Measurements from ENCODE around the gene ADCY6.

ADCY6 gene

DNA sequence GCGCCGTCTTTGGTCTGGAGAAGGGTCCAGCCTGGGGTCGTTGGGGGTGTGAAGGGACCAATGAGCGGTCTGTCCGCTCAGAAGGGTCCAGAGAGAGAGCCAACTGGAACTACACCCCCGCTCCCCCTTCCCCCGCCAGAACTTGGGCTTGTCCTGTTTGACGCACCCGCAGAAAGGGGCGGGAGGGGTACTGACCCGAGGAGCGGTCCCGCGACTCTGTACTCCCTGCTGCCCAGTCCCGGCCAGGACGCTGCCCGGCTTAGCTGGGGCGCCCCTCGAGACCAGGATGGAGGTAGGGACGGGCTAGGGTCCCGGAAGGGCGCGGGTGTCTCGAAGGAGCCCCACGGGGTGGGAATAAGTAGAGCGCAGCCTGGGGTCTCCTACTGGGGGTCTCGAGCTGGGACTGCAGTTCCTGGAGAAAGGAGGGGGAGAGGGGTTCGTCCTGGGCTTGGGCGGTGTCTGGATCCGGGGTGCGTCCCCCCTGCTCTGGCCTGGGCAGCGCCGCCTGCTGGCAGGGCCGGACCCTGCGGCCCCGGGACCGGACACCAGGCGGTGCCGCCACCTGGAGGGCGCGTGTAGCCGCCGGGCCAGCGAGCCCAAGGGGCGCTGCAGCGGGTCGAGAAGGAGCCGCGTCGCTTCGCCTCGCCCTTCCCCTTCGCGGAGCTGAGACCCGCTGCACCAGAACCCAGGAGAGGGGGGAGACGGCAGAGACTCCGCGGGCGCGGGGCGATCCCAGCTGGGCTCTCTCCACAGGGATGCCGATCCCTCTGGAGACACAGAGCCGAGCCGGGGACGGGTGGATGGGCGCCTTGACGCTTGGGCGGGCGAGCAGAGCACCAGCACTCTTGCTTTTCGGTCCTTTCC lies 25.6 kb upstream of the ADCY6 start:
- Histone ChIP-seq H3K27ac (ENCODE audit: low read length) (peak overlapping the region; percentile 80), H3K4me1 (ENCODE audit: control insufficient read depth, insufficient read depth, low read length) (peaks cover 64% of the 10 kb centered on the region), H3K36me3 (ENCODE audit: control insufficient read depth in 2 of 2, insufficient read depth in 2 of 2, low read length in 2 of 2) (no peaks in the 10 kb centered on the region), H3K4me3 (ENCODE audit: low read length in 2 of 2) (peak overlapping the region; percentile 74 to 87), H3K9me3 (ENCODE audit: control insufficient read depth in 2 of 2, low read length in 2 of 2) (no peaks in the 10 kb centered on the region), H3K27me3 (ENCODE audit: control insufficient read depth in 1 of 2, insufficient read depth in 2 of 2, low read length in 2 of 2) (no peaks in the 10 kb centered on the region), H3K9ac (ENCODE audit: low read length in 2 of 2) (peak overlapping the region; percentile 77 to 80)

DNA sequence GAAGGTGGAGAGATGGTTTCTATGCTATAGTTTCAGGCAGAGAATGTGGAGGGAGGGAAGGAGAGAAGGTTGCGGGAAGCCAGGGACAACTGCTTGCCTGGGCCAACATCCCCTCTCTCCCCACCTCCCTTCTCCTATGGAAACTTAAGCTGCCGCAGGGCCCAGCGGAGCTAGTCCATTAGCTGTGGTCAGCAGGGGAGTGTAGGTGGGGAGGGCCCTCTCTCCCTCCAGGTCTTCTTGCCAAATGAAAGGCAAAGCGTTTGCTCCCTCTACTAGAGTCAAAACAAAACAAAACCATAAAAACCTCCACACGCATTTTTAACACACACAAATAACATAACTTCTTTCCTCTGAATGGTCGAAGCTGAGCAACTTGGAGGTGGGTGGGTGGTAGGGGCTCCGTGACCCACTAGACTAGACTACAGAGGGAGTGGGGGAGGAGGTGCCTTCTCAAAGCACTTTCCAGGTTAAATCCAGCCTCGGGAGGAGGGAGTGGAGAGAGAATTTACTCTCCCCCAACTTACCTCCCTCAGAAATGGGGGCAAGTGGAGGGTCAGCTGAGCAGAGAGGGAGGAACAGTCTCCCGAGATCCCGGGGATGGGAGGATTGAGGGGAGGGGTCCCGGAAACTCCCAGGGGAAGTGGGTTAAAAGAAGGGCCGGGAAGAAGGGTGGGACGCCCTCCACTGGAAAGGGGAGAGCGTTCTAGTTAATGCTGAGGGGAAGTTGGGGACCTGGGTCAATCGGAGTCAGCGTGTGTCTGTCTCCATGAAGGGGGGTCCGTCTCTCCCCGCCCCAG lies 24.8 kb upstream of the ADCY6 start:
- Histone ChIP-seq H3K4me1 (ENCODE audit: control insufficient read depth, insufficient read depth, low read length) (peaks cover 59% of the 10 kb centered on the region), H3K36me3 (ENCODE audit: control insufficient read depth in 2 of 2, insufficient read depth in 2 of 2, low read length in 2 of 2) (no peaks in the 10 kb centered on the region), H3K27ac (ENCODE audit: low read length) (peak overlapping the region; percentile 80), H3K9me3 (ENCODE audit: control insufficient read depth in 2 of 2, low read length in 2 of 2) (no peaks in the 10 kb centered on the region), H3K4me3 (ENCODE audit: low read length in 2 of 2) (peak overlapping the region; percentile 74 to 87), H3K27me3 (ENCODE audit: control insufficient read depth in 1 of 2, insufficient read depth in 2 of 2, low read length in 2 of 2) (no peaks in the 10 kb centered on the region), H3K9ac (ENCODE audit: low read length in 2 of 2) (peak overlapping the region; percentile 77 to 80)

- Histone ChIP-seq H3K4me3 (ENCODE audit: low read length in 2 of 2) (no peak overlapping the region), H3K27ac (ENCODE audit: low read length) (no peak overlapping the region), H3K36me3 (ENCODE audit: control insufficient read depth in 2 of 2, insufficient read depth in 2 of 2, low read length in 2 of 2) (no peaks in the 10 kb centered on the region), H3K9ac (ENCODE audit: low read length in 2 of 2) (peak overlapping the region in 1 of 2 donors; percentile 13), H3K4me1 (ENCODE audit: control insufficient read depth, insufficient read depth, low read length) (peaks cover 51% of the 10 kb centered on the region), H3K9me3 (ENCODE audit: control insufficient read depth in 2 of 2, low read length in 2 of 2) (no peaks in the 10 kb centered on the region), H3K27me3 (ENCODE audit: control insufficient read depth in 1 of 2, insufficient read depth in 2 of 2, low read length in 2 of 2) (no peaks in the 10 kb centered on the region)
Measured at GRCh38 chr12:48812389-48812788, 23.5 kb upstream of the ADCY6 start.

DNA sequence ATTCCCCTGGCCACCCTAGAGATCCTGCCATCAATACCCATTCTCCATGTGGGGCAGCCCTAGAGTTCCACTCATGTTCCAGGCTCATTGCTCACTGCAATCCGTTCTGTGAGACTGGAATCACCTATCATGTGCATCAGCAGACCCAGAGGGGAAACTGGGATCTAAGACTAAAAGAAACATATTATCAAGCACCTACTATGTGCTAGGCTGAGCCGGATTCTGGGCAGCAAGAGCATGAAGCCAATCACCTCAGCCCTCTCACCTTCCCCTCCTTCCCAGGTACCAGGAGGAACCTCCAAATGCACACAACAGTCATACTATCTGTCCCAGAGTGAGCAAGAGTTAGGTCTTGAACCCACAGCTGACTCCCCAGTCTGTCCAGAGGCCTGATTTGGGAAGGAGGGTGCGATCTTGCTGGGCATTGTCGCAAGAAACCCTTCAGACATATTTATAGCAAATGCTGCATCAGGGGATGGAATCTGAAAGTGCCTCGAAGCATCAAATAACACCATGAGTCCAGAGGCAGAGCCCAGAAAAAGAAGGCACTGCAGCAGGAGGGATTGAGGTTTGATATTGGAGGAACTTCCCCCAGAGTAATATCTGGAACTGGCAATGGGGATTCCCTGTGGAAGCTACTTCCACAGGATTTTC lies 22.7 kb upstream of the ADCY6 start:
- Histone ChIP-seq H3K4me1 (ENCODE audit: control insufficient read depth, insufficient read depth, low read length) (peaks cover 45% of the 10 kb centered on the region), H3K9me3 (ENCODE audit: control insufficient read depth in 2 of 2, low read length in 2 of 2) (no peaks in the 10 kb centered on the region), H3K4me3 (ENCODE audit: low read length in 2 of 2) (no peak overlapping the region), H3K9ac (ENCODE audit: low read length in 2 of 2) (no peak overlapping the region), H3K36me3 (ENCODE audit: control insufficient read depth in 2 of 2, insufficient read depth in 2 of 2, low read length in 2 of 2) (no peaks in the 10 kb centered on the region), H3K27me3 (ENCODE audit: control insufficient read depth in 1 of 2, insufficient read depth in 2 of 2, low read length in 2 of 2) (no peaks in the 10 kb centered on the region), H3K27ac (ENCODE audit: low read length) (peak overlapping the region; percentile 18)

DNA sequence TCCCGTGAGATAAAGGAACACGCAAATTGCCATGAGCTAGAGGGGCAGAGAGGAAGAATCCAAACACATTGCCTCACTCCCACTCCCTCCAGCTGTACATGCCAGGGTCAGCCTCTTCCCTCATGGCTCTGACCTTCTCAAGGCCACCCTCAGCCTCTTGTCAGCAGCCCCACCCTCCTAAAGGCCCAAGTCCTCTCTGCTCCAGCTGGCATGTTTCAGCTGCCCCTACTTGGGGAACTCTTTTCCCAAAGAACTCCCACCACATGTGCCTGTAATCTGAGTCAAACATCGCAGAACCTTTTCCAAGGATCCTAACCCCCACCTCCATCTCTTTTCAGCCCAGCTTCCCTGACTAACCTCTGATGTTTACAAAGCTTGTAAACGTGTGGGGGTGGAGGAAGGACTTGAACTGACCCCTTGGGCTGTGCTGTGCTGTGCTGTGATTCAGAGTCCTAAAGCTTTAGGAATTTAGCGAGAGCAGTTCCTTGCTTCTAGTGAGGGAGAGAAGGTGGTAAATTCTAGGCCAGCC lies 22.1 kb upstream of the ADCY6 start:
- Histone ChIP-seq H3K4me3 (ENCODE audit: low read length in 2 of 2) (no peak overlapping the region), H3K4me1 (ENCODE audit: control insufficient read depth, insufficient read depth, low read length) (peaks cover 39% of the 10 kb centered on the region), H3K36me3 (ENCODE audit: control insufficient read depth in 2 of 2, insufficient read depth in 2 of 2, low read length in 2 of 2) (no peaks in the 10 kb centered on the region), H3K27me3 (ENCODE audit: control insufficient read depth in 1 of 2, insufficient read depth in 2 of 2, low read length in 2 of 2) (no peaks in the 10 kb centered on the region), H3K9me3 (ENCODE audit: control insufficient read depth in 2 of 2, low read length in 2 of 2) (no peaks in the 10 kb centered on the region), H3K27ac (ENCODE audit: low read length) (peak overlapping the region; percentile 37), H3K9ac (ENCODE audit: low read length in 2 of 2) (no peak overlapping the region)

DNA sequence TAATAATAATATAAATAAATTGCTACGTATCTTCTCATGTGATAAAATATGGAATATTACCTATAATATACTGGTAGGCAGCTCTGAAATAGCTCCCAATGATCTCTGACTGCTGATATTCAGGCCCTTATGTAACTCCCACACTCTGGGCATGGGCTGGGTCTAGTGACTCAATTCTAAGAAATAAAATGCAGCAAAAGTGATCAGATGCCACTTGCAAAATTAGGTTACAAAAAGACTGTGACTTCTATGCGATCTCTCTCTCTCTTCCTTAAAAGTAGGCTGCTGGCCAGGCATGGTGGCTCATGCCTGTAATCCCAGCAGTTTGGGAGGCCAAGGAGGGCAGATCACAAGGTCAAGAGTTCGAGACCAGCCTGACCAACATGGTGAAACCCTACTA lies 19.1 kb upstream of the ADCY6 start:
- H3K4me1 ChIP-seq (ENCODE audit: control insufficient read depth, insufficient read depth, low read length) = peaks cover 14% of the 10 kb centered on the region
- H3K36me3 ChIP-seq (ENCODE audit: control insufficient read depth in 2 of 2, insufficient read depth in 2 of 2, low read length in 2 of 2) = no peaks in the 10 kb centered on the region
- H3K9ac ChIP-seq (ENCODE audit: low read length in 2 of 2) = no peak overlapping the region
- H3K27me3 ChIP-seq (ENCODE audit: control insufficient read depth in 1 of 2, insufficient read depth in 2 of 2, low read length in 2 of 2) = no peaks in the 10 kb centered on the region
- H3K27ac ChIP-seq (ENCODE audit: low read length) = no peak overlapping the region
- H3K4me3 ChIP-seq (ENCODE audit: low read length in 2 of 2) = no peak overlapping the region
- H3K9me3 ChIP-seq (ENCODE audit: control insufficient read depth in 2 of 2, low read length in 2 of 2) = no peaks in the 10 kb centered on the region

GRCh38 chr12:48803675-48804074 lies 14.8 kb upstream of the ADCY6 start:
- Histone ChIP-seq H3K4me1 (ENCODE audit: control insufficient read depth, insufficient read depth, low read length) (no peaks in the 10 kb centered on the region), H3K9ac (ENCODE audit: low read length in 2 of 2) (no peak overlapping the region), H3K27me3 (ENCODE audit: control insufficient read depth in 1 of 2, insufficient read depth in 2 of 2, low read length in 2 of 2) (peaks cover 5 to 9% of the 10 kb centered on the region in 2 donors), H3K4me3 (ENCODE audit: low read length in 2 of 2) (no peak overlapping the region), H3K9me3 (ENCODE audit: control insufficient read depth in 2 of 2, low read length in 2 of 2) (no peaks in the 10 kb centered on the region), H3K27ac (ENCODE audit: low read length) (no peak overlapping the region), H3K36me3 (ENCODE audit: control insufficient read depth in 2 of 2, insufficient read depth in 2 of 2, low read length in 2 of 2) (no peaks in the 10 kb centered on the region)

DNA sequence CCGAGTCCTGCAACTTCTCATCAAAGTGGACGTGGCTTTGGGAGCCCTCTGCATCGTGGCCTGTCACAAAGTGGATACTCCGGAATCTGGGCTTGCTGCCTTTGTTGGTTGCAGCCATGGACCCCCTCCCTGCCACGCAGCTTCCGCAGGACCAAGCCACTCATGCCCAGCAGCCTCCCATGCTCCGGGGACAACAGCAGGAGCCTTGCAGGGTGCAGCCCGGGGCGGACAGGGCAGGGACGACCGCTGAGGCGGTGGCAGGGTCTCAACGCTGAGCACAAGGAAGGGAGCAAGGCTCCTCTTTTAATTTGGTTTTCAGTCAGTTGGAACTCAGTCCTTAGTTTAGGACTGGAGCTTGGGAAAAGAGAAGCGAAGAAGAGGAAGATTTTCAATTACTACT lies 12.1 kb upstream of the ADCY6 start:
- no peak overlapping the region for H3K27ac ChIP-seq (ENCODE audit: low read length)
- H3K9me3 ChIP-seq (ENCODE audit: control insufficient read depth in 2 of 2, low read length in 2 of 2) = no peaks in the 10 kb centered on the region
- H3K27me3 ChIP-seq (ENCODE audit: control insufficient read depth in 1 of 2, insufficient read depth in 2 of 2, low read length in 2 of 2) = peaks cover 5 to 9% of the 10 kb centered on the region in 2 donors
- no peaks in the 10 kb centered on the region for H3K36me3 ChIP-seq (ENCODE audit: control insufficient read depth in 2 of 2, insufficient read depth in 2 of 2, low read length in 2 of 2)
- H3K4me3 ChIP-seq (ENCODE audit: low read length in 2 of 2) = no peak overlapping the region
- H3K4me1 ChIP-seq (ENCODE audit: control insufficient read depth, insufficient read depth, low read length) = no peaks in the 10 kb centered on the region
- no peak overlapping the region for H3K9ac ChIP-seq (ENCODE audit: low read length in 2 of 2)

DNA sequence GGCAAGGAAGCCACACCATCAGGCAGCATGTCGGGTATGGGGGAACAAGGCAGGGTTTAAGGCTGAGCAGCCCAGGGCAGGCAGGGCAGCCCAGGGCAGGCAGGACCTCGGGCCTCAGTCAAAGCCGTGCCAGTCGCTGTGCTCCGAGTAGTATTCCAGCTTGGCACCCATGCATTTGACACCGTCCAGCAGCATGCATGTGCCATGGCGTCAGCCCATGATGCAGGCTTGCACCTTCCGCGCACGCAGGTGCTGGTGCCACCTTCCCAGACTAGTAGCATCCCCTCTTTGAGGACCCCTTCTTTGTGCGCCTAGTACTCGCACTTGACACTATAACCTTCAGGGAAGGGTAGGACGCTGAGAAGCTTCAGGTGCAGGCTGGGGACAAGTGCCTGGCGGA lies 11.6 kb upstream of the ADCY6 start:
- Histone ChIP-seq H3K36me3 (ENCODE audit: control insufficient read depth in 2 of 2, insufficient read depth in 2 of 2, low read length in 2 of 2) (no peaks in the 10 kb centered on the region), H3K27ac (ENCODE audit: low read length) (no peak overlapping the region), H3K4me3 (ENCODE audit: low read length in 2 of 2) (no peak overlapping the region), H3K4me1 (ENCODE audit: control insufficient read depth, insufficient read depth, low read length) (no peaks in the 10 kb centered on the region), H3K27me3 (ENCODE audit: control insufficient read depth in 1 of 2, insufficient read depth in 2 of 2, low read length in 2 of 2) (peaks cover 5 to 9% of the 10 kb centered on the region in 2 donors), H3K9ac (ENCODE audit: low read length in 2 of 2) (no peak overlapping the region), H3K9me3 (ENCODE audit: control insufficient read depth in 2 of 2, low read length in 2 of 2) (no peaks in the 10 kb centered on the region)

- no peak overlapping the region for H3K4me3 ChIP-seq (ENCODE audit: low read length in 2 of 2)
- no peaks in the 10 kb centered on the region for H3K36me3 ChIP-seq (ENCODE audit: control insufficient read depth in 2 of 2, insufficient read depth in 2 of 2, low read length in 2 of 2)
- no peaks in the 10 kb centered on the region for H3K9me3 ChIP-seq (ENCODE audit: control insufficient read depth in 2 of 2, low read length in 2 of 2)
- H3K27ac ChIP-seq (ENCODE audit: low read length) = no peak overlapping the region
- no peaks in the 10 kb centered on the region for H3K4me1 ChIP-seq (ENCODE audit: control insufficient read depth, insufficient read depth, low read length)
- H3K9ac ChIP-seq (ENCODE audit: low read length in 2 of 2) = no peak overlapping the region
- H3K27me3 ChIP-seq (ENCODE audit: control insufficient read depth in 1 of 2, insufficient read depth in 2 of 2, low read length in 2 of 2) = peaks cover 5 to 9% of the 10 kb centered on the region in 2 donors
Measured at GRCh38 chr12:48796976-48797375, 8.1 kb upstream of the ADCY6 start.
